WTC11 (cell line): ENCODE results near the gene FUT7.

Experiments used
- CBFB ChIP-seq: sonication (generic); formaldehyde crosslinking; IDR thresholded peaks from 2 replicates; pipeline ENCODE4 v1.8.1; 2022; ENCODE audit warnings: mild to moderate bottlenecking, low read depth, missing genetic modification reagents
- CREB1 ChIP-seq: sonication (generic); formaldehyde crosslinking; IDR thresholded peaks from 2 replicates; pipeline ENCODE4 v1.8.0; 2023; ENCODE audit warnings: mild to moderate bottlenecking, missing genetic modification reagents
- CTCF ChIP-seq: fragments of 200-600 bp; IDR thresholded peaks from 2 replicates; pipeline ENCODE4 v1.8.0; 2022; ENCODE audit warnings: antibody characterized with exemption
- FOXJ3 ChIP-seq: sonication (generic); formaldehyde crosslinking; IDR thresholded peaks from 2 replicates; pipeline ENCODE4 v1.9.0; 2021; ENCODE audit warnings: missing genetic modification reagents, mild to moderate bottlenecking, borderline replicate concordance
- IRF1 ChIP-seq: sonication (generic); formaldehyde crosslinking; IDR thresholded peaks from 2 replicates; pipeline ENCODE4 v1.8.0; 2023; ENCODE audit warnings: missing genetic modification reagents
- JUN ChIP-seq: sonication (generic); formaldehyde crosslinking; IDR thresholded peaks from 2 replicates; pipeline ENCODE4 v1.8.0; 2023; ENCODE audit warnings: mild to moderate bottlenecking, missing genetic modification reagents
- MAX ChIP-seq: sonication (generic); formaldehyde crosslinking; IDR thresholded peaks from 2 replicates; pipeline ENCODE4 v1.8.0; 2022; ENCODE audit warnings: mild to moderate bottlenecking, missing genetic modification reagents
- MLX ChIP-seq: sonication (generic); formaldehyde crosslinking; IDR thresholded peaks from 2 replicates; pipeline ENCODE4 v1.8.1; 2023; ENCODE audit warnings: mild to moderate bottlenecking, missing genetic modification reagents, moderate library complexity
- NFE2L1 ChIP-seq: sonication (generic); formaldehyde crosslinking; IDR thresholded peaks from 2 replicates; pipeline ENCODE4 v1.8.1; 2023; ENCODE audit warnings: missing genetic modification reagents
- TEAD4 ChIP-seq: sonication (generic); formaldehyde crosslinking; IDR thresholded peaks from 2 replicates; pipeline ENCODE4 v1.8.0; 2022; ENCODE audit warnings: mild to moderate bottlenecking, missing genetic modification reagents
- USF2 ChIP-seq: sonication (generic); formaldehyde crosslinking; IDR thresholded peaks from 2 replicates; pipeline ENCODE4 v1.8.1; 2023; ENCODE audit warnings: mild to moderate bottlenecking, missing genetic modification reagents, moderate library complexity
- ZBTB43 ChIP-seq: sonication (generic); formaldehyde crosslinking; IDR thresholded peaks from 2 replicates; pipeline ENCODE4 v1.8.1; 2023; ENCODE audit warnings: mild to moderate bottlenecking, missing genetic modification reagents
- ZNF263 ChIP-seq: sonication (generic); formaldehyde crosslinking; IDR thresholded peaks from 2 replicates; pipeline ENCODE4 v1.8.1; 2022; ENCODE audit warnings: low read depth, mild to moderate bottlenecking, moderate library complexity, missing genetic modification reagents
- ZNF423 ChIP-seq: fragments of 250-450 bp; sonication (Bioruptor Pico); IDR thresholded peaks from 2 replicates; pipeline ENCODE4 v2.1.2; 2022; ENCODE audit warnings: mild to moderate bottlenecking, moderate library complexity

GRCh38 chr9:137070906-137071275 is 39.0 kb upstream of the FUT7 start:
- TF ChIP-seq CTCF (no peak), ZNF263 (CRISPR knock-in tag) (no peak), USF2 (CRISPR knock-in tag) (no peak), ZNF423 (CRISPR knock-in tag) (no peak), MAX (no peak), MLX (CRISPR knock-in tag) (no peak), NFE2L1 (CRISPR knock-in tag) (no peak), CBFB (no peak), TEAD4 (CRISPR knock-in tag) (no peak), IRF1 (no peak), JUN (CRISPR knock-in tag) (no peak), FOXJ3 (CRISPR knock-in tag) (no peak), CREB1 (no peak), ZBTB43 (CRISPR knock-in tag) (no peak)
